ENCODE measurements around the gene ADGRD1. TPM values are rescaled to one million over a fixed set of nuclear protein-coding genes. Genes with fewer than 3 reads are reported as not detected.

ADGRD1 gene
- total and polyA plus RNA-seq, 2 of the 8 experiments (the other 6 are each of a cell fraction or from before 2014, with no cell fraction given): 0.36 to 0.48 TPM

- Histone ChIP-seq H4K5ac (ENCODE audit: insufficient read length, low read depth, low read length) (no peak overlapping the region), H3K27ac (ENCODE audit: low read depth, low read length) (no peak overlapping the region), H3K27me3 (replicated peaks in 1 of 4; ENCODE audit: control insufficient read depth in 3 of 4, extremely low read depth in 1 of 4, insufficient read depth in 3 of 4, low read length in 3 of 4) (no peaks in the 10 kb centered on the region), H2BK12ac (ENCODE audit: low read depth, low read length) (no peak overlapping the region), H4K91ac (replicated peaks; ENCODE audit: insufficient read length, low read length) (no peak overlapping the region), H3K4ac (replicated peaks; ENCODE audit: insufficient read length, low read depth, low read length) (no peak overlapping the region), H3K23ac (ENCODE audit: insufficient read length) (no peak overlapping the region), H3K23me2 (ENCODE audit: low read depth, low read length) (no peaks in the 10 kb centered on the region), H3K9me3 (ENCODE audit: insufficient read depth in 2 of 2, low read depth in 1 of 2, low read length in 1 of 2) (no peaks in the 10 kb centered on the region), H2BK15ac (ENCODE audit: low read length) (no peak overlapping the region), H3K14ac (ENCODE audit: insufficient read length) (no peak overlapping the region), H3K9ac (replicated peaks in 1 of 4; ENCODE audit: extremely low read depth in 1 of 4, low read depth in 3 of 4, low read length in 3 of 4) (no peak overlapping the region), H3K79me1 (ENCODE audit: low read depth, low read length) (no peaks in the 10 kb centered on the region), H2BK5ac (ENCODE audit: low read depth, low read length) (no peak overlapping the region), H3K4me1 (replicated peaks in 1 of 4; ENCODE audit: control insufficient read depth in 3 of 4, insufficient read depth in 4 of 4, low read length in 3 of 4) (no peaks in the 10 kb centered on the region), H3K79me2 (ENCODE audit: control insufficient read depth in 1 of 2, insufficient read depth in 2 of 2, low read length in 2 of 2) (no peaks in the 10 kb centered on the region), H3K4me3 (ENCODE audit: extremely low read depth in 1 of 4, insufficient read depth in 2 of 4, low read depth in 3 of 4, low read length in 4 of 4) (no peak overlapping the region), H3K56ac (replicated peaks; ENCODE audit: insufficient read length, low read depth, low read length) (no peak overlapping the region), H3K18ac (ENCODE audit: extremely low read depth, low read length) (no peak overlapping the region), H4K20me1 (replicated peaks in 1 of 2; ENCODE audit: control insufficient read depth in 1 of 2, insufficient read depth in 2 of 2, low read length in 2 of 2) (no peaks in the 10 kb centered on the region), H3K36me3 (ENCODE audit: control insufficient read depth in 2 of 4, insufficient read depth in 4 of 4, low read length in 3 of 4) (no peaks in the 10 kb centered on the region), H3K4me2 (ENCODE audit: insufficient read depth in 1 of 2, low read depth in 2 of 2, low read length in 2 of 2) (no peak overlapping the region), H2AK5ac (ENCODE audit: low read depth, low read length) (no peak overlapping the region), H2BK120ac (replicated peaks; ENCODE audit: low read depth, low read length) (no peak overlapping the region), H4K8ac (ENCODE audit: extremely low read depth, insufficient read depth, low read length) (no peak overlapping the region; the same call in 1 of the 2 replicates), H2BK20ac (ENCODE audit: low read length) (no peak overlapping the region), H2AFZ (ENCODE audit: low read length) (no peak overlapping the region)
- ChIA-PET CTCF (ENCODE audit: partially characterized antibody) (interaction anchor here (0.9 to 1.1 kb wide), 2 partner anchors 25 to 144 kb away, joined by 3 to 4 read pairs; no protein-coding TSS in a partner anchor), POLR2A (ENCODE audit: partially characterized antibody) (no interaction called here)
- 92% methylated on average over 5 of the region's 5 CpGs; no CpG with 5 or more reads in 1 of the 2 experiments for whole genome bisulfite sequencing, 2 experiments (ENCODE audit: extremely low coverage in 1 of 2, insufficient coverage in 1 of 2, insufficient read length in 1 of 2, insufficient replicate concordance in 2 of 2, low coverage in 1 of 2, low lambda C conversion rate in 2 of 2, missing lambda C conversion rate in 1 of 2)
- no peak for DNase-seq (ENCODE audit: low read depth in 1 of 2, low spot score in 2 of 2)
- FAIRE-seq: no peak
- TF ChIP-seq KDM5A (IDR thresholded peaks at IDR 0.05; ENCODE audit: low read length) (no peak), SIX5 (IDR thresholded peaks at IDR 0.05; ENCODE audit: low read depth, low read length) (no peak), KDM4A (IDR thresholded peaks at IDR 0.05; ENCODE audit: low read depth, low read length, severe bottlenecking) (no peak), JUND (IDR thresholded peaks at IDR 0.05; ENCODE audit: low read length) (no peak), CHD1 (IDR thresholded peaks at IDR 0.05; ENCODE audit: low read depth, low read length) (no peak), CHD2 (IDR thresholded peaks at IDR 0.05; ENCODE audit: low read length) (no peak), HDAC6 (IDR thresholded peaks at IDR 0.05; ENCODE audit: low read depth, low read length) (no peak), SRF (IDR thresholded peaks at IDR 0.05; ENCODE audit: low read depth, low read length) (no peak), MAX (IDR thresholded peaks at IDR 0.05) (no peak), YY1 (IDR thresholded peaks at IDR 0.05; ENCODE audit: low read depth, low read length) (no peak), EZH2 (IDR thresholded peaks at IDR 0.05; ENCODE audit: low read depth, low read length, severe bottlenecking) (no peak), SP4 (IDR thresholded peaks at IDR 0.05; ENCODE audit: low read length) (no peak), HDAC2 (IDR thresholded peaks at IDR 0.05; ENCODE audit: borderline replicate concordance in 1 of 2, low read depth in 2 of 2, low read length in 2 of 2) (no peak)
- TF ChIP-seq, protein P1, sequence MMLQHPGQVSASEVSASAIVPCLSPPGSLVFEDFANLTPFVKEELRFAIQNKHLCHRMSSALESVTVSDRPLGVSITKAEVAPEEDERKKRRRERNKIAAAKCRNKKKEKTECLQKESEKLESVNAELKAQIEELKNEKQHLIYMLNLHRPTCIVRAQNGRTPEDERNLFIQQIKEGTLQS (IDR thresholded peaks at IDR 0.05; ENCODE audit: insufficient read depth, low read depth, low read length): no peak
These were observed 34.6 kb downstream of the ADGRD1 start for GRCh38 chr12:130988261-130988660.

Data from H1 (cell line).